ENCODE measurements around the gene ORM1. TPM values are rescaled to one million over a fixed set of nuclear protein-coding genes. Genes with fewer than 3 reads are reported as not detected.

Gene ORM1
- total RNA-seq, 1 donor from 2014 or later = not detected

DNA sequence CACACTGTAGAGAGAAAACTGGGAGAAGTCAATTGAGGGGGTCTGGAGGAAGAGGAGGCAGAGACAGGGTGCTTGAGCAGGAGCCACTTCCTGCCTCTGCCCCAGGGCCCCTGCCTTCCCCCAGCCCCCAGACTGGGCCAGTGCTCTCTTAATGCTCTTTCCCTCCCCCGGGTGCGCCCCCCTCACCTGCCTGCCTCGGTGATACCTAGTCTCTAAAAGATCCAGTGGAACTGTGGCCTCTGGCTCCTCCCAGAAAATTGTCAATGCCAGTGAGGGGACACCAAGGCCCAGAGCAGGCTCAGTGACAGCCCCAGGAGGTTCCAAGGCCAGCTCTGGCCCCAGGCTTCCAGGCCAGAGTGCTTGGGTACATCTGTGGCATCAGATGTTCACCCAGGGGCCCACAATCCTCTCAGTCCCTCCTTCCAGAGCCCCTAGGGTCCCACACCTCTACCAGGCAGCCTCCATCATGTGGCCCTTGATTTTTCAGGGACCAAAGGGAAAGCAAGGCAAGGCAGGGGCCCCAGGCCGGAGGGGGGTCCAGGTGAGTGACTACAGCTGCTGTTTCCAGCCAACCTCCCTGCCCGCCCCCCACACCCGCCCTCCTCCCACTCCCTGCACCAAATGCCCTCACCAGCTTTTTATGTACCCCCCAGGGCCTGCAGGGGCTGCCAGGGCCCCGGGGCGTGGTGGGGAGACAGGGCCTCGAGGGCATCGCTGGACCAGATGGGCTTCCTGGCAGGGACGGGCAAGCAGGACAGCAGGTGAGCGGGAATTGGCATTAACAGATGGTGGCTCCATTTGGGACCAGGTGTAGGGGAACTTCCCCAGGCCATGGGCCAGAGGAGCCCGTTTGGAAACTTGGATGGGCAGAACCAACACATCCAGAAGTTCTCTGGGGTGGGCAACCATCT lies 33.1 kb upstream of the ORM1 start:
- H3K4me3 ChIP-seq (ENCODE audit: low read depth, low read length) = no peak overlapping the region

GRCh38 chr9:114290561-114290986 lies 32.3 kb upstream of the ORM1 start:
- TF ChIP-seq, protein P1, sequence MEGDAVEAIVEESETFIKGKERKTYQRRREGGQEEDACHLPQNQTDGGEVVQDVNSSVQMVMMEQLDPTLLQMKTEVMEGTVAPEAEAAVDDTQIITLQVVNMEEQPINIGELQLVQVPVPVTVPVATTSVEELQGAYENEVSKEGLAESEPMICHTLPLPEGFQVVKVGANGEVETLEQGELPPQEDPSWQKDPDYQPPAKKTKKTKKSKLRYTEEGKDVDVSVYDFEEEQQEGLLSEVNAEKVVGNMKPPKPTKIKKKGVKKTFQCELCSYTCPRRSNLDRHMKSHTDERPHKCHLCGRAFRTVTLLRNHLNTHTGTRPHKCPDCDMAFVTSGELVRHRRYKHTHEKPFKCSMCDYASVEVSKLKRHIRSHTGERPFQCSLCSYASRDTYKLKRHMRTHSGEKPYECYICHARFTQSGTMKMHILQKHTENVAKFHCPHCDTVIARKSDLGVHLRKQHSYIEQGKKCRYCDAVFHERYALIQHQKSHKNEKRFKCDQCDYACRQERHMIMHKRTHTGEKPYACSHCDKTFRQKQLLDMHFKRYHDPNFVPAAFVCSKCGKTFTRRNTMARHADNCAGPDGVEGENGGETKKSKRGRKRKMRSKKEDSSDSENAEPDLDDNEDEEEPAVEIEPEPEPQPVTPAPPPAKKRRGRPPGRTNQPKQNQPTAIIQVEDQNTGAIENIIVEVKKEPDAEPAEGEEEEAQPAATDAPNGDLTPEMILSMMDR (IDR thresholded peaks at IDR 0.05; ENCODE audit: insufficient read depth, low read length, poor library complexity, severe bottlenecking) = no peak
- no peak for DNase-seq (ENCODE audit: low read depth)
- Histone ChIP-seq H3K27me3 (ENCODE audit: control insufficient read depth, insufficient read depth, low read length) (no peaks in the 10 kb centered on the region), H3K36me3 (ENCODE audit: control insufficient read depth, insufficient read depth, low read length) (peaks cover 1% of the 10 kb centered on the region), H3K4me3 (ENCODE audit: low read depth, low read length) (no peak overlapping the region)

More for the DNA sequence above, 33.1 kb upstream of the ORM1 start:
- no peaks in the 10 kb centered on the region for H3K27me3 ChIP-seq (ENCODE audit: control insufficient read depth, insufficient read depth, low read length)
- TF ChIP-seq, protein P1 (IDR thresholded peaks at IDR 0.05; ENCODE audit: insufficient read depth, low read length, poor library complexity, severe bottlenecking) = no peak
- no peak for DNase-seq (ENCODE audit: low read depth)
- H3K36me3 ChIP-seq (ENCODE audit: control insufficient read depth, insufficient read depth, low read length) = peaks cover 3% of the 10 kb centered on the region

DNA sequence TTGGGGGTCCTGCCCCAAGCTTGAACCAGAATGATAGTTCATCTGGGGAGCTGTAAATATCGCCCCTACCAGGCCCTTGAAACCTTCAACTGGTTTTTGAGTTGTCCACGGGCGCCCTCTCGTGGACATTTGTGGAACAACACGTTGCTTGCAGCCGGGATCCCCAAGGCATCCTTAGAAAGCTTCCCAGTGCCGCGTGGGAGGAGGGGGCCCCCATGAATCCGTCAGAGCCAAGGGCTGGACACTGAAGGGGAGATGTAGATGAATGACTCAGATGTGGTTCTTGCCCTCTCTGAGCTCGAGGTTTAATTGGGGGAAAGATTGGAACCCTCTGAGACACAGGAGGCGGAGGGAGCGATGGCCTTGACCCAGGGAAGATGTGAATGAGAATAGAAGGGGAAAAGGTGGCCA lies 31.8 kb upstream of the ORM1 start:
- no peak overlapping the region for H3K4me3 ChIP-seq (ENCODE audit: low read depth, low read length)
- H3K36me3 ChIP-seq (ENCODE audit: control insufficient read depth, insufficient read depth, low read length) = peaks cover 1% of the 10 kb centered on the region
- no peaks in the 10 kb centered on the region for H3K27me3 ChIP-seq (ENCODE audit: control insufficient read depth, insufficient read depth, low read length)
- no peak for DNase-seq (ENCODE audit: low read depth)
- TF ChIP-seq, protein P1 (IDR thresholded peaks at IDR 0.05; ENCODE audit: insufficient read depth, low read length, poor library complexity, severe bottlenecking) = peak; percentile 86

DNA sequence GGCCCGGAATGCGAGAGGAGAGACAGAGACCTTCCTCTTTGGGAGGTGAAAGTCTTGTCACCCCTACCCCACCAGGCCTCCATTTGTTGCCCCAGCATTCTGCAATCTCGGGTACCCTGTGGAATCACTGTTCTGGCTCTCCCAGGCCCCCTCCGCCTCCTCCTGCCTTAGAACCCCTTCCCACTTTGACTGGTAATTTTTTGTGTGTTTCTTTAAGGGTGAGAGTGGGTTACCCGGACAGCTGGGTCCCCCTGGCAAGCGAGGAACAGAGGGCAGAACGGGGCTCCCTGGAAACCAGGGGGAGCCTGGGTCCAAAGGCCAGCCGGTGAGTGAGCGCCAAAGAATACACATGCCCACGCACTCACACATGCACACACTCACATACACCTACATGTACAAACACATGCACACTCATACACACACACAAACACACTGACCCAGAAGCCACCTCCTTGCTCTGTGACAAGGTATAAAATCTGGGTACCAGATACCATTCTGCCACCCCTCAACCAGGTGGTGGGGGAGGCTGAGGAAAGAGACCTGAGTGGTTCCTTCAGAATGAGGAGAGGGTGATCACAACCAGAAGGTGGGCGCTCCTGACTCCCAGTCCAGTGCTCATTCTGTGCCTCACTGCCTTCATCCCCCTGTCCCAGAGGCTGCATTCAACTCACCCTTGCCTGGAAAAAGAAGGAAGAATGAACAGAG lies 30.9 kb upstream of the ORM1 start:
- TF ChIP-seq, protein P1 (IDR thresholded peaks at IDR 0.05; ENCODE audit: insufficient read depth, low read length, poor library complexity, severe bottlenecking) = no peak
- peaks cover 1% of the 10 kb centered on the region for H3K36me3 ChIP-seq (ENCODE audit: control insufficient read depth, insufficient read depth, low read length)
- DNase-seq (ENCODE audit: low read depth) = no peak
- no peaks in the 10 kb centered on the region for H3K27me3 ChIP-seq (ENCODE audit: control insufficient read depth, insufficient read depth, low read length)
- H3K4me3 ChIP-seq (ENCODE audit: low read depth, low read length) = no peak overlapping the region

DNA sequence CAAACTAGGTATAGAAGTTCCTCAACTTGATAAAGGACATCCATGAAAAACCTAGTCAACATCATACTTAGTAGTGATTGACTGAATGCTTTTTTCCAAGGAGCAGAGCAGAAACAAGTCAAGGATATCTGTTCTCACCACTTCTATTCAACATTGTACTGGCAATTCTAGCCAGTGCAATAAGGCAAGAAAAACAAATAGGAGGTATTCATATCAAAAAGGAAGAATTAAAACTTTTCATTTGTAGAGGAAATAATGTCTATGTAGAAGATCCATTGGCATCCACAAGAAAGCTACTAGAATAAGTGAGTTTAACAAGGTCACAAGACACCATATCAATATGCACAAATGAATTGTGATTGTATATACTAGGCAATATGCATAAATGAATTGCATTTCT lies 28.2 kb upstream of the ORM1 start:
- TF ChIP-seq, protein P1 (IDR thresholded peaks at IDR 0.05; ENCODE audit: insufficient read depth, low read length, poor library complexity, severe bottlenecking) = no peak
- DNase-seq (ENCODE audit: low read depth) = no peak
- Histone ChIP-seq H3K27me3 (ENCODE audit: control insufficient read depth, insufficient read depth, low read length) (no peaks in the 10 kb centered on the region), H3K4me3 (ENCODE audit: low read depth, low read length) (no peak overlapping the region), H3K36me3 (ENCODE audit: control insufficient read depth, insufficient read depth, low read length) (peaks cover 1% of the 10 kb centered on the region)
